Stimulated activated CD4-positive, alpha-beta T cell treated with anti-CD3 and anti-CD28 coated beads, TNF-alpha, amount 100 ng/mL, for 4 hours (primary cell): ENCODE results near the gene DAB2IP.
A peak's percentile ranks its signal among the peaks of the same experiment; 100 is the strongest.

Experiments used
- DNase-seq, 3 experiments: peaks; one replicate each; pipeline ENCODE4 v3.0.0-alpha.2; 2020; ENCODE audit warnings: low read depth in 3 of 3

DAB2IP gene

DNA sequence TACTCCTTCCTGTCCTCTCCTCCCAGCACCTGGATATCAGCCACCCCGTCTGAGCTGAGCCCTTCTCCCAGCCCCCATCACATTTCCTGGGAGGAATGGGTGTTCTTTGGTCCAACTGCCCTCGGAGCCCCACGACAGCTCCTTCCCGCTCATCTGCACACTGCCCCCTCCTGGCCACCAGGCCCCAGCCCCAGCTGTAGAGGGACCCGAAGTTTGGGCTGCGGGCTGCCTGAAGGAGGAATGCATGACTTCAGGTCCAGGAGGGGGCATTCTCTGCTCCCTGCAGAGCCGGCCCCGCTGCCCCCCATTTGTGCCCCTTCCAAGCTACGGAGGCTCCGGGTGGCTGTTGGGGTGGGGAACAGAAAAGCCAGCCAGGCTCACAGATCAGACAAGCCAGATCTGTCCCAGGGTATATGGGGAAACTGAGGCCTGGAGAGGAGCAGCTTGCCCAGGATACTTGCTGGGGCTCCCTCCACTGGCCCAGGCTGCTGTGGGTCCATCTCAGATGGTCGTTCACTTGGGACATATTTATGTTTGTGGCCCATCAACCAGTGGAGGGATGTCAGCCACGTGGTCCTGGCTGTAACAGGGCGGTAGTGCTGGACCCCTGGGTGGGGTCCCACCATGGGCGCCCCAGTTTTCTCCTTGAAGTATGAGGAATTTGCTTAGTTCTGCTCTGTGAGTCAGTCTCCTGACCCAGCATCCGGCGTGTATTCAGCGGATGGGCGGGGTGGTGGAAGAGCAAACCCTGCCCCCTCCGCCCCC lies 33.1 kb downstream of the DAB2IP start:
- no peak for DNase-seq

DNA sequence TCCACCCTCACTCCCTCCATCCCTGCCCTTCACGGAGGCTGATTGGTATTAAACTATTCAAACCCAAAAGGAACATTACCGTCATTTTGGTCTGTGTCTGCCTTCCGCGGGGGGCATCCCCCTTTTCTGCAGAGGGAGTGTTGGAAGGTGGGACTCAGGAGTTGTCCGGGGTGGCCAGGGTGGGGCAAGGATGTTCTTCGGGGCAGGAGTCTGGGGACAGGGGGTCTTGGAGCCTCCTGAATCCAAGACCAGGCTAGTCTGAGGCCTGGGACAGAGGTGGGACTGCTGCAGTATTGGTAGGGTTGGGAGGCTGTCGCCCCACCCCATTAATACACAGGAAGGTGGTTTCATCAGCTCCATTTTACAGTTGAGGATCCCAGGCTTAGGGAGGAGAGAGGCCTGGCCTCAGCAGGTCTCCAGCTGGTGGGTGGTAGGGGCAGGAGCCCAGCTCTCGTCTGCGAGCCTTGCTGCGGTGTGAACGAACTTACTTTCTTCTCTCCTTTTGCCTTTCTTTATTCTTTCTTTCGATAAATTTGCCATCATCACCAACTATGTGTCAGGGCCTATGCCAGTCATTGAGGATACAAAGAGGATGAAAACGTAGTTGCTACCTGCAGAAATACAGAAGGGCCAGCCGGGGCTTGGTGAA lies 33.8 kb downstream of the DAB2IP start:
- no peak for DNase-seq

DNA sequence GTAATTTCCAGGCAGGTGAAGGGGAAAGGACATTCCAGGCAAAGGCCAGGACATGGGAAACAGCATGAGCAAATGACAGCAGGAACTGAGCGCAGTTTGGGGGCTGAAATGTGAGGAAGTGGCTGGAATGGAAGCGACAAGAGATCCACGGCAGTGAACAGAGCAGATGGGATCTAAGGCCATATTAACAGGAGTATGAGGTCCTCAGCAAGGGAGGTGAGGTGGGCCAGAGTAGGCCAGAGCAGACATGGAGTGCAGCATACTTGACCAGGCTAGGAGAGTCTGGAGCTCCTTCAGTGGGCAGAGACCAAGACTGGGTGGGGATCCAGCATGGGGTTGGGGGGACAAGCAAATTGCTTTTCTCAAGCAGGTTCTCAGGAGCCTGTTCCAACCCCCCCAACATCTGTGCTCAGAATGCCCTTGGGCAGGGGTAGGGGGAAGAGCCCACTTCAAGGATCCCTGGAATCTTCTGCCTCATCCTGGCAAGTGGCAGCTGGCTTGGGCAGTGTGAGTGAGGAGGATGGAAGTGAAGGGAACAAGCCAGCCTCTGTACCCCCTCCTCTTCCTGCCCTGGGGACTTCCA lies 34.5 kb downstream of the DAB2IP start:
- no peak for DNase-seq

DNA sequence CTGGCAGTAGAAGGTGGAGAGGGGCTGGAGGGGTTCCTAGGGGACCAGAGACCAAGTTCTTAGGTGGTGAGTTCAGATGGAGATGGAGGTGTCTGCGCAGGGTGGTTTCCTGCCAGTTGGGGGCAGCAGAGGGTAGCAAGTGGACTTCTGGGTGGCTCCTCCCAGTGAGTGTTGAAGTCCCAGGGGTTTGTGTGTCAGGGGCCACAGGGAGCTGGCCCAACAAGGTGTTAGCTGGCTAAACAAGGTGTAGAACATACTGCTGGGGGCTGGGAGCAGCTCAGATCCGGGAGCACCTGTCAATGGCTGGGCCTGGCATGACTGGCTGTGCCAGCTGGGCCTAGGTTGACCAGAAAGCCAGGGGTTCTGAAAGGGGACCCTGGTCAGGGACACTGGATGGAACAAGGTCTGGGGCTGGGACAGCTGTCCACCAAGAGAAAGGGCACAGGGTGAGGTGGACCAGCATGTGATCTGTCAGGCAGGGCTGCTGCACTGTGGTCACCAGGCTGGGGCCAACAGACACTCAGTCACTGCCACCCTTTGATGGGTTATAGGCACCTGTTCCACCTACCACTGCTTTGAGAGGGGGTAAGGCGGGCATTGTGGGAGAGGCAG lies 35.6 kb downstream of the DAB2IP start:
- peak in 1 of 3 experiments; percentile 16 for DNase-seq

DNA sequence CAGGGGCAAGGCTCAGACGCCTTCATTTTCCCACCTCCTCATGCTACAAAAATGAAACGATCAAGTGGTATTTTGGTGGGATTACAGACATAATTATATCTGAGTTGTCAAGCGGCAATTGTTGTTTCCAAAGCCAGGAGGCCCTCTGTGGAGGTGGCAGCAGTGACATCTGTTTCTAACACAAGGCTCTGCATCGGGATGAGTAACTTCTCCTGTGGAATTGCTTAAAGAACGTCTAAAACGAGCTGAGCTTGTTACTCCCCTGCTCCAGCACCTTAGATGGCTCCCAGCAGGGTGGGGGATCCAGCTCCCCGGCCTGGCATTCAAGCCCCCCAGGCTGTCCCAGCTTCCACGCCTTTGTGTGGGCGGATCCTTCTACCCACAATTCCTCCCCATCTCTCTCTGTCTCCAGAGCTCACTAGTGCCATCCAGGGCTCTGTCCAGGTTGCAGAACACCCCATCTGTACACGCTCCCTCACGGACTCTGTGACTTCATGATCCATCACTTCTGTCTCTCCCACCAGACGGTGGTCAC lies 36.8 kb downstream of the DAB2IP start:
- no peak for DNase-seq

DNA sequence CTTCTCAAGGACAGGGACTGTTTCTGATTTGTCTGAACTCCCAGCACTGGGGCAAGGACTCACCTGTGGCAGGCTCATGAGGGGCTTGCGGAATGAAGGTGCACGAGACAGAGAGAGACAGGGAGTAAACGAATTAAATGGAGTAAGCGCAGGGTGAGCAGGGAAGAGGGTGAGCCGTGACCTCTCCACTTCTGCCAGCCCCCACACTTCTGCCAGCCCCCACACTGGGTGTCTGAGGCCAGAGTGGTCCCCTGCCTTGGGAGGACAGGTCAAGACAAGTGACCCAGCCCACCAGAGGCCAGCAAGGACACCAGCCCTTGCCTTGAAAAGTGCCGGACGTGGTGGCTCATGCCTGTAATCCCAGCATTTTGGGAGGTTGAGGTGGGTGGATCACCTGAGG lies 37.2 kb downstream of the DAB2IP start:
- no peak for DNase-seq

DNA sequence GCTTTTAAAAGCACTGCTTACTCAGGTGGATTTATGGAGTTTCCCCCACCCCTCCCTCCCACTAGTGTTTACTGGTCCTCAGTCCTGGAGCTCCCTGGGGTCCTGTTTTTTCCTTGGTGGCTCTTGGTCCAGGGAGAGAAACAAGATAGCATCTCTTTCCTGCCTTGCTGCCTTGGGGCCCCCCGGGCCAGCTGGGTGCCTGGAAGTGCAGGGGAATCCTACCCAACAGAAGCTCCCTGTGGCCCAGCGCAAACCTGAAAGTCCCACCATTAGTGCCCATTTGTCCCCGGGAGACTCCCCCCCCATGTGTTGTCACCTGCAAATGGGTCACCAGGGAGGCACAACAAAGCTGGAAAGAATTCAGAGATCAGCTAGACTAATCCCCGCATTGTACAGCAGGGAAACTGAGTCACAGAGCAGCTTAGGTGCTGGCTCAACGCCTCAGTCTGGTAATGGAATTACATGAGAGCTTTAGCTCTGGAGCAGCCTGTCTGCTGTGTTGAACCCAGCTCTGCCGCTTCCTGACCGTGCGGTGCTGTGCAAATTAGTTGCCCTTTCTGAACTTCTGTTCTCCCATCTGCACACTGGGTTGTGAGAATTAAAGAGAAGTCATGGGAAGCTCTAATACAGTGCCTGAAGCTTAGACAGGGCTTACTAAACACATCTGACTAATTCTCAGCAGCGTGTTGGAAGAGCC lies 38.2 kb downstream of the DAB2IP start:
- DNase-seq, result no peak

DNA sequence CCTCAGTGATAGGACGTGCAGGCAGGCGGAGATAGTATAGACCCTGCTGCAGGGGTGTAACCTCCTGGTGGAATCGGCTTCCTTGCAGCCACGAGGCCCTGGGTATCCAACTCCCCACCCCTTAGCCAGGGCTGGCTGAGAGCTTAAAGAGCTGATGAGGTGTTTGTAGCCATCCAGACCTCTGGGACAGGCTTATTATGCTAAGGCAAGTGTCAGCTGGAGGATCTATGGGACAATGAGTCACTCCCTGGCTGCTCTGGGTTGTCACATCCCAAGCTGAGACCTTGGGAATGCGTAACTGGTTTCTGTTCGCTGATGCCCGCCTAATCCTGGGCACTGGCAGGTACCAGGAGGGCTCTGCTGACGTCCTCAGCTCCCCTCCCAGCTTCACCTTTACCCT lies 38.9 kb downstream of the DAB2IP start:
- no peak for DNase-seq

DNA sequence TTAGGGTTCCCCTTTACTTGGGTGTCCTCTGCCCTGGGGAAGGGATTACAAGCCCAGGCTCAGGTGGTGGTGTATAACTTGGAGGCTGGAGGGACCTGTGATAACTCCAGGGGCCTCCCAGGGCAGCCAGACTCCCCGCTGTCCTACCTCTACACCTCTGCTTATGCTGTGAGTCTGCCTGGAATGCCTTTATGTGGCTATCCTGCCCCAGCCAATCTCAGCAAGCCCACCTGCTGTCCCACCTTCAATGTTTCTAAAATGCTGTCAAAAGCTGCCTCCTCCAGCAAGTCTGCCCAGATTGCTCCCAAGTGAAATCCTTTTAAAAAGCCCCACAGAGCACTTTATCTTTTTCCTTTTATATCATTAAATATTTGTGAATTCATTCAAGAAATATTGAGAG lies 39.3 kb downstream of the DAB2IP start:
- no peak for DNase-seq

DNA sequence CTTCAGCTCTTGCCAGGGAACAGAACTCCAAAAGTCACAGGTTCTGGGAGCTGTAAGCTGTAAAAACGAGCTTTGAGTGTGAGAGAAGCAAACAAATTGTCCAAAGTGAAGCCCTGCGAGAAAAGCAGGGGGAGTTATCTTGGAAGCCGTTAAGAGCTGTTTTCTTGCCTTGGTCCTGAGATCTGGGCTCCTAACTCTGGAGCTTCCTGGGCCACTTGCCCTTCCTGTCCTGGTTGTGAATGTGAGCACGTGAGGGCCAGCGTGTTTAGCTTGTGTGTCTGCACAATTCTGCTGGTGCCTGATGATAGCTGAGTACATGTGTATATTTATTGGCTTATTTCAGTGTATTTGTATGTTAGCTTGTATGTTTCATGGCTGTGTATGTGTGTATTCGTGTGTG lies 40.5 kb downstream of the DAB2IP start:
- DNase-seq, result no peak

DNA sequence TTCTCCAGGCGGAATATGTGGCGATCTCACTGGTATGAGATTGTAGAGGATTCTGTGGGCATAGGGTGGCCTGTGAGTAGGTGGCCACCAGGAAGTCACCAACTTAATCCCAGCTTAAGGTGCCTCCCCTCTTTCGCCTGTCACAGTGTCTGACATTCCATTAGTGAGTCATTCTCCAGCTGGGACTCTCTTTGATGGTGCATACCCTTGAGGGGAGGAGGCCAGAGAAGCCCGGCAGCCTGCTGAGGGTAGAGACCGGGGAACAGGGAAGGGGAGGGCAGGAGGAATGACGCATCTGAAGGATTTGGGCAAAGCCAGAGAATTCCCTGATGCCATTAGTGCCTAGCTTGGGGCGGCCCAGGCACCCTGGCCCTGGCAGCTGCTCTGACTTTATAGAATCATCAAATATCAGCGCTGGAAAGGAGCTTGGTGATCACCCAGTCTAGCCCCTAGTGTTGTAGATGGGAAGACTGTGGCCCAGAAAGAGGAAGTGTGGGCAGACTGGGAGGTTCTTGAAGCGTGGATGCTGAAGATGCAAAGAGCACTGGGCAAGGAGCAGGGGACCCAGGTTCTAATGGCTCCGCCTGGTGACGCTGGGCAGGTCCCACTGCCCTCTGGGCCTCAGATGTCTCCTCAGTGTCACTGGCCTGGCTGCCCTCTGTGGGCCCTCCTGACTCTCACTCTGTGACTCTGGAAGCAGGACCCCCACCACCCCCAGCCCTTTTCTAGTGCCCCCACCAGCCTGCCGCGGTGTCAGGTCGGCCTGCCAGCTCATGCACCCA lies 41.4 kb downstream of the DAB2IP start:
- no peak for DNase-seq

DNA sequence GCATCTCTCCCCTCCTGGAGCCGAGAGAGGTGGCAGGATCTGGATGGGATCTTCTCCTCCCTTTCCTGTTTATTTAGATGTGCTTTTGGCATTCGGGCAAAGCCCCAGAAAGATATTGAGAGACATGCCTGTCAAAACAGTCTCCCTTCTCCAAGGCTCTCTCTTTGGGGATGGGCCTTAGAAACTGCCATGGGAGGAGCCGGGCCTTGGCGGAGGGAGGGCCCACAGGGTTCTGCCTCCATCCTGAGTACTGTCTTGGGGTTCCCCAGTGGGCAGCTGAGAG lies 41.9 kb downstream of the DAB2IP start:
- no peak for DNase-seq

DNA sequence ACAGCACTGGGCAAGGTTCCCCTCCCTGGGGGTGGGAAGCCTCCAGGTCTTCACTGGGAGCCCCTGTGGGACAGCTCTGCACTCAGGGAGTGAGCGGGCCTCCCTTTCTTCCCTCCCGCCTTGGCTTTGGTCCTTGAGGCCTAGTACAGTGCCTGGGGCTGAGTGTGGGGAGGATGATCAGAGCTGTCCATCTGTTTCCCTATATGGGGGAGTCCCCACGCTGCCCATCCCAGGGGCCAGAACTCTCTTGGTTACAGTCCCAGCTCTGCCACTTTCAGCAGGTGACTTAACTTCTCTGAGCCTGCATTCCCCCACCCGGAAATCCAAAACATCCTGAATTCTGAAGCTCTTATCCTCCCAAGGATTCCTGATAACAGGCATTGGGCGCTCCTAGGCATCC lies 42.6 kb downstream of the DAB2IP start:
- DNase-seq, result no peak

DNA sequence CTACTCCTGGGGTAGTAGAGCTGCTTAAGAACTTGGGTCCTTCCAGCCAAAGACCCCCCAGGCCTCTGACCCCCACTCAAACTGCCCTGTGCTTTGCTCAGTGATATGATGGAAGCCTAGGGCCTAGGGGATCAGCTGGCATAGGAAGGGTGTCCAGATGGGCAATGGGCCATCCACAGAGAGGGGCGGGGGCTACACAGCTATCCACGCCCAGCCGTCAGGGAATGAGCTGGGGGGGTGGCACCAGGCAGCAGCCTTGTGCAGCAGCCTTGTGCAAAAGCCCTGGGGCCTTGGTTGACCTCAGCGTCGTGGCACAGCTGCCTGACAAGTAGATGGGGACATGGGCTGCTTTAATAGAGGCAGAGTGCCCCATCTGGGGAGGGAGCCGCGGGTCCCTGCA lies 43.2 kb downstream of the DAB2IP start:
- DNase-seq, result no peak

DNA sequence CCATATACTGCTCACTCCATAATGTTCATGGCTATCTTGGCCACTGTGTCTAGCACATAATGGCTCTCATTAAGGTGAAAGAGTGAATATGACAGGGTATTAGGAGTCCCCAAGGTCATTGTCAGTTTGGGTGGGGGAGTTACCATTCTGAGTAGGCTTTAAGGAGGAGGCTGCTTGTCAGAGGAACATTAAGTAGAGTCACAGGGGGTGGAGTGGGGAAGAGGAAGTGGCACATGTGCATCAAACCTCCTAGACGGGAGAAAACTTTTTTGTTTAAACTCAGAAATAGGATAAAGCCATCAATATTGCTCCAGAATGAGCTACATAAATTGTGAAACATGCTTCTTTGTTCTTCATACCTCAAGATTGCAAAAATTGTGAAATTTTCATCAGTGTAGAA lies 45.5 kb downstream of the DAB2IP start:
- DNase-seq, result no peak

DNA sequence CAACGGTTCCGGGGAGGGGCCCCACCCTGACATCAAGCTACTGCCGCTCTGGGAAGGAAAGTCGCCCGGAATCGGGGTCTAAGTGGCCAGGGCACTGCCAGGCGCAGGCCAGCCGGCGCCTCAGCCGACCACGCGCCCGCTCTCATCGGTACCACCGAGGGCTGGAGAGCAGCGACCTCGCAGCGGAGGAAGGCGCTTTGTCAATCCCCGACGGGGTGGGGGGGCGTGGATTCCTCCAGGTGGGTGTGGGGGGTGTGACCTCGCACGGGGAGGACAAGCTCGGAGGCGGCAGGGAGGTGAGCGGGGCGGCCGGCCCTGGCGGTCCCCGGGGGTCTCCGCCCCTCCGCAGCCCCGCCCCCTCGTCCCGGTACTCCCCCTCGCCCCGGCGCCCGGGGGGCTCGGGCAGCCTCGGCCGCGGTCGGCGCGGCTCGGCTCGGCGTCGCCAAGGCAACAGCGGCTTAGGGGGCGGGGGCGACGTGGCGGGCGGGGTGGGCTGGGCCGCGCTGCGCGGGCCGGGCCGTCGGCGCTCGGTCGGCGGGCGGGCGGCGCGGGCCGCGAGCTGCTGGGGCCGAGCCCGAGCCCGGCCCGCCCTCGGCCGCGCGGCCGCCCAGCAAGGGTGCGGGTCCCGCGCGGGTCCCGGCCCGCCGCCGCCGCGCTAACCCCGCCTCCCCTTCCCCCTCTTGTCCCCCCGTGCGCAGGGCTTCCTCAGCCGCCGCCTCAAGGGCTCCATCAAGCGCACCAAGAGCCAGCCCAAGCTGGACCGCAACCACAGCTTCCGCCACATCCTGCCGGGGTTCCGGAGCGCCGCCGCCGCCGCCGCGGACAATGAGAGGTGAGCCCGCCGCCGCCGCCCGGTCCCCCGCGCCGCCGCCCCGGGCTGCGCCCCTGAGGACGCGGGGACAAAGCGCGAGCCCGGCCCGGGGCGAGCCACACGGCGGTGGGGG lies 47.5 kb downstream of the DAB2IP start:
- no peak for DNase-seq

DNA sequence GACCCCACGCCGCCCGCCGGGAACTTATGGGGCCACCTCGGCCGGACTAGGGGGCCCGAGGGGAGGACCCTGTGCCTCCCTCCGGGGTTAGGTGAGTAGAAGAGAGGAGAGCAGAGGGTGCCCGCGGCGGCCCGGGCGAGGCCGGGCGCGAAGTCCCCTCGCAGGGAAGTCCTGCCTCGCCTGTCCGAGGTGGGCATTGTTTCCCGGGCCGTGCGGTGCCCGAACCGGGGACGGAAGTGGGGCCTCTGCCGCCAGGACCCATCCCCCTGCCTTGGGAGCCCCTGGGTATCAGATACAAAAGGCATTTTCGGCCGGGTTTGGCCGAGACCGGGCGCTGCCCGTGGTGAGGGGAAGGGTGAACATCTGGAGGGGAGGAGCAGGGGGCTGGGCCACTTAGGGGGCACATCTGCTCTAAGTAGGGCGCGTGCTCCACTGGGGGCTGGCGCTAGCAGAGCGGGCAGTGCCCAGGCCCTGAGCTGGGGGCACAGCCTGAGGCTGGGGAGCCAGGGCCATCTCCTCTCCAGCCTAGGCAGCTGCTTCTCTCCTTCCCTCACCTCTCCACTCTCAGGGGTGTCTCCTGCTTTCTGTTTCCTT lies 48.2 kb downstream of the DAB2IP start:
- DNase-seq, result no peak

DNA sequence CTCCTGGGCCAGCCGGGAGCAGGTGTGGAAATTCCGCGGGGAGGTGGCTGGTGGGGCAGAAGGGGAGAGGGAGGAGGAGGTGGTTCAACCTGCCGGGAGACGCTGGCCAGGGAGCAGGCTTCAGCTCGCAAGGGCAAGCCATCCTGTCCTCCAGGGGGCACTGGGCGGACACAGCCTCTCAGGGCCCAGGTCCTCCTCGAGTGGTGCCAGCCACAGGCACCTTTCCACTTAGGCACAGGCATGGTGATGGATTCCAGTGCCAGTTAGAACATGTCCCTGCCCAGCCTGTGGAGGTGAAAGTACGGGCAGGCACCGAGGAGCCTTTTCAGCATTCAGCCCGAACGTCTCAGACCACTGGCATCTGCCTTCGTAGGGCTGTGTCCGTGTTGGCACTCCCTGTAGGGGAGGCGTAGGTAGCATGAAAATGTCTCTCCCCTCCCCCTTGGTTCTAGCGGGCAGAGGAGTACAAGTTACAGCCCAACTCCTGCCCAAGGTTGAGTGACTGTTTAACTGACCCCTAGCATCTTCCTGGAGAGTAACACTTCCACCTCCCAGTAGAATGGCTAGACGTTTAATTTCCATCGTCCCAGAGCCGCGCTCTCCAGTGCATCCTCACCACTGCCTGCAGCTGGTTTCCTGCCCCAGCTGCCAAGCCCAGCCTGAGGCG lies 48.9 kb downstream of the DAB2IP start:
- DNase-seq, result no peak

DNA sequence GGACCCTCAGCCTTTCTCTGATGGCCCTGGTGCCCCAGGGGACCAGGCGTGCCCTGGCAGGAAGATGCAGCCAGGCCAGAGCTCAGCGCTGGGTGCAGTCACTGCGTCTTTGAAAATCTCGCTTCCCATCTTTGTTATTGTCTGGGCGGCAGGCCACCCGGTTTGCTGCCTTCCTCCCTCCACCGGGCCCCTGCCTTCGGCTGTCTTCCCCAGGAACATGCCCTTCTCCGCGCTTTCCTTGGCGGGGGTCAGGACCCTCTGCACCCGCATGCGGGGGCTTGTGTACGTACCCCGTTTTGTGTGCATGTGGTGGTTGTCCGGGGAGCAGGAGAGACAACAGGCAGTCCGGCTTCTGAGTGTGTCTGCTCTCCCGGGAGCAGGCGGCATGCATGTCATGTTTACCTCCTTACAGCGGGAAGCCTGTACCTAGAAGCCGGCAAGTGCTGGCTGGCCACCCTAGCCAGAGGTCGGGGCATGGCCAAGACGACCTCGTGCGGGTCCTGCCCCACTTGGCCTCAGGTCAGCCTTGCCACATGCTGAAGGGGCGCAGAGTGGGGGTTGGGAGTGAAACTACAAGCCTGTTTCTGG lies 49.5 kb downstream of the DAB2IP start:
- DNase-seq, result no peak
